Ovary (tissue), 3 donors: ENCODE results near the gene RARA.

Experiments used
- CTCF ChIP-seq, 3 donors: fragments of 450-650 bp in 2 of 3; fragments of 200-600 bp in 1 of 3; IDR thresholded peaks; one replicate each; pipeline versions ENCODE4 v1.5.1 to v1.8.0; 2016 to 2022; ENCODE audit warnings: antibody characterized with exemption in 3 of 3, mild to moderate bottlenecking in 1 of 3
- EP300 ChIP-seq: sonication (generic); formaldehyde crosslinking; IDR thresholded peaks from one replicate; pipeline ENCODE4 v1.6.1; 2017; ENCODE audit warnings: antibody characterized with exemption
- donor health status: DM: no; HTN: no; CAD: no.

- TF ChIP-seq CTCF (IDR thresholded peaks at IDR 0.05) (no peak), EP300 (peak; percentile 85)
These were observed 15.6 kb upstream of the RARA start for GRCh38 chr17:40293363-40293762.
